ENCODE measurements around the gene TATDN3.
"Not testable (repeated sequence)": the region's sequence is repeated elsewhere in the genome, so short reads cannot be mapped to it uniquely, and the experiment has no call there.

TATDN3 gene

DNA sequence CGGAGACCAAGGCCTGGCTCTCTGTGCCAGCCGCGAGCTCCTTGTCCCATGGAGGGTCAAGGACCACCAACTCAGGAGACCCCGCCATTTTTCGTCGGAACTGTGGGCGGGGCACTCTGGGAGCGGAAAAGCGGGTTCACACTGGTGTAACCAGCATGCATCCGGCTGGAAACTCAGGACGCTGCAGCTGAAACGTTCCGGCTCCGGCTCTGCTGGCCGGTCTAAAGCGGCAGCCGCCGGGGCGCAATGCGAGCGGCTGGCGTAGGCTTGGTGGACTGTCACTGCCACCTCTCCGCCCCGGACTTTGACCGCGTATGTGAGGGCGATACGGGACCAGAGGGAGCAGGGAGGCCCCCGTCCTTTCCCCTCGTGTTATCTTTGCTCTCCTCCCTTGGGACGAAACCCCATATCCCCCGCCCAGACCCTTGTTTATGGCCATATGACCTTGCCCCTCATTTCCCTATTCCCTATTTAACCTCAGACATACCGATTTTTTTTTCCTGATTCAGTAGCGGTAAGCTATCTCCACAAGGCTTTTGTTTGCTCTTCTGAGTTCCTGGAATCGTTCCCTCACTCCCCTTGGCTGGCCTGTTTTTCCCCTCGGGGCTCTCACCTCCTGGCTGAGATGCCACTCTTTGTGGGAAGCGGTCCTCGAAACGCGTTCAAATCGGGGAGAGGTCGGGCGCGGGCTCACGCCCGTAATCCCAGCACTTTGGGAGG, at the start of gene TATDN3, which contains the start of gene NSL1:
TATDN3 (plus strand) TSS at position 219 of the 720 bp plus-strand sequence; CDS start at position 247, 28 bp downstream.
NSL1 (minus strand) TSS at position 102 of the 720 bp plus-strand sequence; CDS start at position 88, 14 bp downstream.
- peak; percentile 87 for DNase-seq

DNA sequence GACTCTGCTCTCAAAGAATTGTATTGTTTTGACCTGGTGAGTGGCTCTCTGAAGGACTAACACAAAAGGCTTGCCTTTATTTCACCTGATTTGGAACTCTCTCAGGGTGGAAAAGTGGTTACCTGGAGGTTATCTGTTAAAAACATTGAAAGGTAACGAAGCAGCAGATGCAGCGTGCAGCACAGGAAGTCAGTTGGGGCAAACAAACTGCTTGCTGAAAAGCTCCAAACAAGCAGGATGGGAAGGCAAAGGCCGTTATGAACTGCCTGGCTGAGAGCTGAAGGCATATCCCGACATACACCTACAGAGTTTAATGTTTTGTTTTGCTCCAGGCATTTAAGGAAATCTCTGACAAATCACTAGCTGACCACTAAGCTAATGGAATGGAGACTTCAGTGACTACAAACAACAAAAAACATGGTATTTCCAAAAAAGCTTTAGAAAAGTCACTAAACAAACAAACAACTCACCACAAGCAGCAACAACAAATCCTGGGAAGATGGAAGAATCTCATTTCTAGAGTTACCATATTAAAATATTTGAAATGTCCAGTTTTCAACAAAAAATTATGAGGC, 47.7 kb upstream of the TATDN3 start:
- no peak for DNase-seq

DNA sequence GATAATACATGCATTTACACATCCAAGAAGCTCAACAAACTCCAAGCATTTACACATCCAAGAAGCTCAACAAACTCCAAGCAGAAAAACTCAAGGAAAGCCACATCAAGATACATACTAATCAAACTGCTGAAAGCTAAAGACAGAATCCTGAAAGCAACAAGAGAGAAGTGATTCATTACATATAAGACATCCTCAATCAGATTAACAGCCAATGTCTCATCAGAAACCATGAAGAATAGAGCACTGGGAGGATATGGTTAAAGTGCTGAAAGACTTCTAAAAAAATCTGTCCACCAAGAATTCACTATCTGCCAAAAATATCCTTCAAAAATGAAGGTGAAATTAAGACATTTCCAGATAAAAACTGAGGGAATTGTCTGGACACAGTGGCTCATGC, 46.4 kb upstream of the TATDN3 start:
- DNase-seq = no peak

- no peak for DNase-seq
These were observed 45.1 kb upstream of the TATDN3 start for GRCh38 chr1:212746546-212746945.

GRCh38 chr1:212749821-212750535, 41.7 kb upstream of the TATDN3 start:
- DNase-seq = no peak

DNA sequence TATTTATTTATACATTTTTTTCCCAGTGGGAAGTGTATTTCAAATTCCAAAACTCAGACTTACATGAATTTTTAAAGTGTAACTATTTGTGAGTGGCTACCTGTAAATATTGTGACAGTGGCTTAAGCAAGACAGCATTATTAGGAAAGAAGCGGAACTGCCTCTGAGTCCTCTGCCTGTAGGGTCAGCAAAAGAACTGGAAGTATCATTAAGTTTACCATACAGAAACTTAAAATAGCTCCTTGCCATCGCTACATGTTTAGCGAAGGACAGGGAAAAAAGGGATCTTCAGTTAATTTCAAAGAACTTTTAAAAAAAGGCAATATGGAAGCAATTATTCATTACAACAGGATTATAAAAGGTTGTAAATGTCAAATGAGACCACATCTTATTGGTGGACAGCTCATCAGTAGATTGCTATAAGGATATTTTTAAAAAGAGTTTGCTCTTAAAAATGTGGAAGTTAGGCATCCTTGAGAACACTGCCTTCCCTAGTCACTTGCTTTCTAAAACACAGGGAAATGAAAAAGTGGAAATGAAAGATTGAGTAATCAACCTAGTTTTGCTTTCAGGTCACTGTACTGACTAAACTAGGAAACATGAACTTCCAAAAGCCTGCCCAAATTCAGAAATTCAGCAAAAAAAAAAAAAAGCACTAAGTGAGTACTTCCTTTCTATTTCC, 39.3 kb upstream of the TATDN3 start:
- DNase-seq = no peak

- DNase-seq = no peak
These were observed 38.7 kb upstream of the TATDN3 start for GRCh38 chr1:212752934-212753497.

GRCh38 chr1:212753749-212754148, 37.9 kb upstream of the TATDN3 start:
- no peak for DNase-seq

- no peak for DNase-seq
These were observed 37.5 kb upstream of the TATDN3 start for GRCh38 chr1:212754193-212754592.

GRCh38 chr1:212754680-212755079, 37.0 kb upstream of the TATDN3 start:
- no peak for DNase-seq

GRCh38 chr1:212759683-212760082, 32.0 kb upstream of the TATDN3 start:
- no peak for DNase-seq

- peak; percentile 13 for DNase-seq
These were observed 31.4 kb upstream of the TATDN3 start for GRCh38 chr1:212760126-212760823.

DNA sequence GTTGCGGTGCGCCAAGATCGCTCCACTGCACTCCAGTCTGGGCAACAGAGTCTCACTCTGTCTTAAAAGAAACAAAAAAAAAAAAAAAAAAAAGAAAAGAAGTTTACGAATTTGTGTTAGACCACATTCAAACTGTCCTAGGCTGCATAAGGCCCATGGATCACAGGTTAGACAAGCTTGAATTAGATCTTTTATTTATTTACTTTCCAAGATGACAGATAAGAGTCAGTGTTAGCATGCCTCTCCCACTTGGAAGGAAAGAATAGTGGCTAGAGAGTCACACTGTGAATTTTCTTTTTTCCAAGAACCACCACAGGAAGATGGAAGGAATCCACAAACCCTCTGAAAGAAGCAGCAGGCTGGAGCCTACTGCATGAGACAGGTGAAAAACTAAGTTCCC, 29.5 kb upstream of the TATDN3 start:
- no peak for DNase-seq

DNA sequence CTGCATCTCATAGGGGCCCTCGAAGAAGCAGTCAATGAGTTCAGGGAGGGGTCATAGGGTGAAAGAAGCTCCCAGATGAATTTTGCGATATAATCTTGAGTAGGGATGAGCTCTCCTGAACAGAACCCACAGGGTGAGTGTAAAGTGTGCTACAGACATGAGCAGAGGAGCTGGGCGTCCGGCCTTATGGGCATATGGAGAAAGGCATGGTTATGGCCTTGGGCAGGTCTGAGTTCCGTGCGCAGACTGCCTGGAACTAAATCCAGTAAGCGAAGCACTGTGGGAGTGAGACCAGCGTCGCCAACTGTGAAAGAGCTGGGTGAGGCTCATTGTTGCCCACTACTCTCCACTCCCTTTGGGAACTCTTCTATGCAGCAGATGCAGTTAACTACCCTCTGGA, 28.9 kb upstream of the TATDN3 start:
- DNase-seq = no peak

DNA sequence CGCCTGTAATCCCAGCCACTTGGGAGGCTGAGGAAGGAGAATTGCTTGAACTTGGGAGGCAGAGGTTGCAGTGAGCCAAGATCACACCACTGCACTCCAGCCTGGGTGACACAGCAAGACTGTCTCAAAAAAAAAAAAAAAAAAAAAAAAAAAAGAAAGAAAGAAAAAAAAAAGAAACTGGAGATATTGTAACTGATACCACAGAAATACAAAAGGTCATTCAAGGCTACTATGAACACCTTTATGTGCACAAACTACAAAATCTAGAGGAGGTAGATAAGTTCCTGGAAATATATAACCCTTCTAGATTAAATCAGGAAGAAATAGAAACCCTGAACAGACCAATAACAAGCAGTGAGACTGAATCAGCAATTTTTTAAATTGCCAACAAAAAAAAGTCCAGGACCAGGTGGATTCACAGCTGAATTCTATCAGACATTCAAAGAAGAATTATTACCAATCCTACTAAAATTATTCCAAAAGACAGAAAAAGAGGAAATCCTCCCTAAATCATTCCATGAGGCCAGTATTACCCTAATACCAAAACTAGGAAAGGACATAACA, 26.9 kb upstream of the TATDN3 start:
- not testable (repeated sequence) for DNase-seq

DNA sequence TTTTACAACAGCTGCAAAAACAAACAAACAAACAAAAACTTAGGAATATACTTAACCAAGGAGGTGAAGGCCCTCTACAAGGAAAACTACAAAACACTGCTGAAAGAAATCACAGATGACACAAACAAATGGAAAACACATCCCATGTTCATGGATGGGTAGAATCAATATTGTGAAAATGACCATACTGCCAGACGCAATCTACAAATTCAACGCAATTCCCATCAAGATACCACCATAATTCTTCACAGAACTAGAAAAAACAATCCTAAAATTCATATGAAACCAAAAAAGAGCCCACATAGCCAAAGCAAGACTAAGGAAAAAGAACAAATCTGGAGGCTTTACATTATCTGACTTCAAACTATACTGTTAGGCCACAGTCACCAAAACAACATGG, 24.9 kb upstream of the TATDN3 start:
- DNase-seq = not testable (repeated sequence)

- no peak for DNase-seq
These were observed 22.1 kb upstream of the TATDN3 start for GRCh38 chr1:212769459-212770167.

DNA sequence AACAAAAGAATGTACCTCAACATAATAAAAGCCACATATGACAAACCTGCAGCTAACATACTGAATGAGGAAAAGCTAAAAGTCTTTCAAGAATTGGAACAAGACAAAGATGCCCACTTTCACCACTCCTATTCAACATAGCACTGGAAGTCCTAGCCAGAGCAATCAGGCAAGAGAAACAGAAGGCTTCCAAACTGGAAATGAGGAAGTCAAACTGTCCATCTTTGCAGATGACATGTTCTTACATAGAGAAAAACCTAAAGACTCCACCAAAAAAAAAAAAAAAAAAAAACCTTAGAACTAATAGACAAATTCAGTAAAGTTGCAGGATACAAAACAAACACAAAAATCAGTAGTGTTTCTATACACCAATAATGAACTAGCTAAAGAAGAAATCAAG, 20.4 kb upstream of the TATDN3 start:
- no peak for DNase-seq

- no peak for DNase-seq
These were observed 18.7 kb upstream of the TATDN3 start for GRCh38 chr1:212773011-212773410.

DNA sequence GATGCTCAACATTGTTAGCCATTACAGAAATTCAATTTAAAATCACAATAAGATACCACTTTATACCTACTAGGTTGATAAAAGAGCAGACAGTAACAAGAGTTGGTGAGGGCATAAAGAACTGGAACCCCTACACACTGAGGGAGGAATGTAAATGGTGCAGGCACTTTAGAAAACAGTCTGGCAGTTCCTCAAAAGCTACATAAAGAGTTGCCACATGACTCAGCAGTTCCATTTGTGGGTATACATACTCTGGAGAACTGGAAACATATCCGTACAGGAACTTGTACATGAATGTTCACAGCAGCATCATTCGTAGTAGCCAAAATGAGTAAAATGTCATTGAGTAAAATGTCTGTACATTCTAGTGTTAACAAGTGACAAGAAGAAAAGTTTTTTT, 17.1 kb upstream of the TATDN3 start:
- no peak for DNase-seq

DNA sequence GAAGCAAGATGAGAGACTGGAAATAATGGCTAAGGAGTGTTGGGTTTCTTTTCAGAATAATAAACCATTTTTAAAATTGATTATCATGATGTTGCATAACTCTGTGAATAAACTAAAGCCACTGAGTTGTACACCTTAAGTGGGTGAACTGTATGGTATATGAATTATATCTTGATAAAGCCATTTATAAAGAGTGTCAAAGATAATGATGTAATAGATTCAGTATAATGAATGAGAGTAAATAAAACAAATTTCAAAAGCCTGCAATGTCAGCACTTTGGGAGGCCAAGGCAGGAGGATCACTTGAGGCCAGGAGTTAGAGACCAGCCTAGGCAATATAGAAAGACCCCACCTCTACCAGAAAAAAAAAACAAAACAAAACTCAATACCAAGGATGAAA, 16.5 kb upstream of the TATDN3 start:
- DNase-seq = no peak
